AG10803 (cell line): ENCODE measurements around the gene KCNQ1.

Experiments
- DNase-seq: peaks from one replicate; pipeline ENCODE4 v3.0.0; 2010; ENCODE audit warnings: low read depth
- H3K4me3 ChIP-seq: 2 replicates; pipeline ENCODE4 v1.5.1; 2011; ENCODE audit warnings: mild to moderate bottlenecking, low read length, control low read depth
- CTCF ChIP-seq: conservative IDR thresholded peaks from 2 replicates; pipeline ENCODE4 v1.5.1; 2011; ENCODE audit warnings: mild to moderate bottlenecking, low read length, control low read depth, inconsistent platforms

Gene KCNQ1

GRCh38 chr11:2647953-2648352 is 203.1 kb downstream of the KCNQ1 start:
- no peak overlapping the region for H3K4me3 ChIP-seq
- TF ChIP-seq CTCF = no peak
- DNase-seq = no peak

DNA sequence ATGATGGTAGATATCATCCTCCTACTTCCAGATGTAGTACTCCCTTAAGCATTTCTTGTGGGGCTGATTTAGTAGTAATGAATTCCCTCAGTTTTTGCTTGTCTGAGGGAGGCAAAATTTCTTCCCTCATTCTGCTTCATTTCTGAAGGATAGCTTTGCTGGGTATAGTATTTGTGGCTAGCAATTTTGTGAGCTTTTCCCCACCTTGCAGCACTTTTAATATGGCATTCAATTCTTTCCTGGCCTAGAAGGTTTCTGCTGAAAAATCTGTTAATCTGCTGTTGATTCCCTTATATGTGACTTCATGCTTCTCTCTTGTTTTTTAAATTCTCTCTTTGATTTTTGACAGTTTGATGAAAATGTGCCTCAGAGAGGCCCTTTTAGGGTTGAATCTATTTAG is 204.6 kb downstream of the KCNQ1 start:
- no peak for TF ChIP-seq CTCF
- DNase-seq = no peak
- no peak overlapping the region for H3K4me3 ChIP-seq

GRCh38 chr11:2649848-2650247 is 205.0 kb downstream of the KCNQ1 start:
- no peak for DNase-seq
- H3K4me3 ChIP-seq = no peak overlapping the region
- no peak for TF ChIP-seq CTCF

GRCh38 chr11:2650343-2650867 is 205.6 kb downstream of the KCNQ1 start:
- no peak for TF ChIP-seq CTCF
- DNase-seq = no peak
- no peak overlapping the region for H3K4me3 ChIP-seq

- TF ChIP-seq CTCF = no peak
- DNase-seq = no peak
- H3K4me3 ChIP-seq = no peak overlapping the region
Observed at GRCh38 chr11:2651054-2651617, 206.3 kb downstream of the KCNQ1 start.

GRCh38 chr11:2651826-2652271 is 207.0 kb downstream of the KCNQ1 start:
- no peak for TF ChIP-seq CTCF
- DNase-seq = no peak
- no peak overlapping the region for H3K4me3 ChIP-seq
